GM18505 (cell line): Measurements from ENCODE around the gene TOR1AIP2.
"Not testable (repeated sequence)": the region's sequence is repeated elsewhere in the genome, so short reads cannot be mapped to it uniquely, and the experiment has no call there.

Experiments
- ATAC-seq: cut with Tn5 transposase; IDR thresholded peaks from one replicate; pipeline ENCODE4 v1.9.1; 2021; ENCODE audit not compliant: unreplicated experiment
- POLR2A ChIP-seq: IDR thresholded peaks from 4 replicates; pipeline ENCODE4 v1.6.1; 2011; ENCODE audit warnings: borderline replicate concordance; ENCODE audit not compliant: insufficient read depth, insufficient read length; ENCODE audit errors: extremely low read depth

The TOR1AIP2 gene

GRCh38 chr1:179865377-179865776 lies 12.2 kb downstream of the TOR1AIP2 start:
- no peak for TF ChIP-seq POLR2A
- no peak for ATAC-seq

- TF ChIP-seq POLR2A, result no peak
- ATAC-seq, result no peak
Observed at GRCh38 chr1:179860652-179861051, 17.0 kb downstream of the TOR1AIP2 start.

GRCh38 chr1:179857009-179857408 lies 20.6 kb downstream of the TOR1AIP2 start:
- no peak for ATAC-seq
- no peak for TF ChIP-seq POLR2A

- TF ChIP-seq POLR2A, result no peak
- no peak for ATAC-seq
Observed at GRCh38 chr1:179856296-179856695, 21.3 kb downstream of the TOR1AIP2 start.

- ATAC-seq, result not testable (repeated sequence)
Observed at GRCh38 chr1:179855831-179856230, 21.8 kb downstream of the TOR1AIP2 start.

- no peak for ATAC-seq
- no peak for TF ChIP-seq POLR2A
Observed at GRCh38 chr1:179853102-179853501, 24.5 kb downstream of the TOR1AIP2 start.

- no peak for ATAC-seq
- TF ChIP-seq POLR2A, result no peak
Observed at GRCh38 chr1:179848233-179848632, 29.4 kb downstream of the TOR1AIP2 start.

- TF ChIP-seq POLR2A, result no peak
- no peak for ATAC-seq
Observed at GRCh38 chr1:179840107-179840506, 37.5 kb downstream of the TOR1AIP2 start.

GRCh38 chr1:179836686-179837445 lies 40.7 kb downstream of the TOR1AIP2 start:
- not testable (repeated sequence) for ATAC-seq

GRCh38 chr1:179831852-179832699 lies 45.5 kb downstream of the TOR1AIP2 start:
- no peak for ATAC-seq
- TF ChIP-seq POLR2A, result no peak

- no peak for ATAC-seq
- TF ChIP-seq POLR2A, result no peak
Observed at GRCh38 chr1:179831225-179831624, 46.4 kb downstream of the TOR1AIP2 start.

- no peak for TF ChIP-seq POLR2A
- ATAC-seq, result no peak
Observed at GRCh38 chr1:179828554-179829110, 49.0 kb downstream of the TOR1AIP2 start.

- no peak for ATAC-seq
- no peak for TF ChIP-seq POLR2A
Observed at GRCh38 chr1:179826626-179827280, 50.9 kb downstream of the TOR1AIP2 start.

GRCh38 chr1:179825798-179826460 lies 51.7 kb downstream of the TOR1AIP2 start:
- no peak for ATAC-seq
- no peak for TF ChIP-seq POLR2A

- no peak for ATAC-seq
- no peak for TF ChIP-seq POLR2A
Observed at GRCh38 chr1:179825206-179825605, 52.4 kb downstream of the TOR1AIP2 start.
